ENCODE results near the gene WDFY3. TPM values are rescaled to one million over a fixed set of nuclear protein-coding genes. Genes with fewer than 3 reads are reported as not detected.
"Not testable (repeated sequence)": the region's sequence is repeated elsewhere in the genome, so short reads cannot be mapped to it uniquely, and the experiment has no call there.

WDFY3 gene
- total RNA-seq, 1 donor: 12.9 TPM

- not testable (repeated sequence) for DNase-seq (ENCODE audit: low read depth in 2 of 3, low spot score in 2 of 3)
Measured at GRCh38 chr4:84806541-84806940, 159.9 kb downstream of the WDFY3 start.

DNA sequence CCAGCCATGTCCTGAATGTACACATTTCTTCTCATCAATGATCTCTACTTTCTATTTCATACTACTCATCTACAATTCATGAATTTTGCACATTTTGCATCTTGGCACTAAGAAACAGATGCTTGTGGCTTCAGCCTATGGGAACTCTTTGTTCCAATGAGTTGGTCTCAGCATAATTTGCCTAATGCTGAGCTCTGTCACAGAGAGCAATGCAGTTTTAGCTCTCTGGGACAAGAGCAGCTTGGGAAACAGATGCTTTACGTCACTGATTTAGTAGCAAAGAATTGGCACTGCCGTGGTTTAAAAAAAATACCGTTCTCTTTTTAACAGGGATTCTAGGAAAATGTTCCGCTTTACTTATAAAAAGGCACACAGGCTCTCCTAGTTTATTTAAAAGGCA, 162.4 kb downstream of the WDFY3 start:
- DNase-seq (ENCODE audit: low read depth in 2 of 3, low spot score in 2 of 3): no peak

GRCh38 chr4:84803720-84804119, 162.8 kb downstream of the WDFY3 start:
- DNase-seq (ENCODE audit: low read depth in 2 of 3, low spot score in 2 of 3): no peak

GRCh38 chr4:84803116-84803515, 163.4 kb downstream of the WDFY3 start:
- no peak for DNase-seq (ENCODE audit: low read depth in 2 of 3, low spot score in 2 of 3)

- no peak for DNase-seq (ENCODE audit: low read depth in 2 of 3, low spot score in 2 of 3)
Measured at GRCh38 chr4:84800256-84800655, 166.2 kb downstream of the WDFY3 start.

DNA sequence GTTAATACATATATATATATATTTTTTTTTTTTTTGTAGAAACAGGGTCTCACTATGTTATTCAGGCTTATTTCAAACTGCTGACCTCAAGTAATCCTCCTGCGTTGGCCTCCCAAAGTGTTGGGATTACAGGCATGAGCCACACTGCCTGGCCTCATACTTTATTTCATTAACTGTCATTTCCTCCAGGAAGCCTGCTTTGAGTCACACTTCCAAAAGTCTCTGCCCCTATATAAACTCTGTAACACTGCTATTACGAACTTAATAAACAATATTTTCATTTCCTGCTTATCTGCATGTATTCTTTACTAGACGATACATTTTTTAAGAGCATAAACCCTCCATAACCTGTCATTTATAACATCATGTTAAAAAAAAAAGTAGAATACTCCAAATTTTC, 167.2 kb downstream of the WDFY3 start:
- DNase-seq (ENCODE audit: low read depth in 2 of 3, low spot score in 2 of 3): no peak

DNA sequence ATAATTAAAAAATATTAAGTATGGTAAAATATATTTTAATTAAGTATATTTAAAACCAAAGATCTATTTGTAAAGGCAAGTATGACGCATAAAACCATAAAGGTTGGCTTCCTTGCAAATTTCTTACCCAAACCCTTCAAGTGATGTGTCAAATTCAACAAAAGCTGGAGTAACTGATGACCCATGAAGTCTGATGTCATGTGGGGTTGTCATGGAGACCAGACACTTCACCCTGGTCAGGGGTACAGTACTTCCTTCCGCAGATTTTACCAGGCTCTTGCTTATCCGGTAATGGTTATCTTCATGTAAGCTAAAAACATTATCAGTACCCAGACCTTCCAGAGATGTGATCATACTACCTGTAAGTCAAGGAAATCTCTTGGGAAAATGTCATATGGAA, 170.1 kb downstream of the WDFY3 start:
- no peak for DNase-seq (ENCODE audit: low read depth in 2 of 3, low spot score in 2 of 3)

GRCh38 chr4:84792366-84793301, 173.9 kb downstream of the WDFY3 start:
- DNase-seq (ENCODE audit: low read depth in 2 of 3, low spot score in 2 of 3): no peak

DNA sequence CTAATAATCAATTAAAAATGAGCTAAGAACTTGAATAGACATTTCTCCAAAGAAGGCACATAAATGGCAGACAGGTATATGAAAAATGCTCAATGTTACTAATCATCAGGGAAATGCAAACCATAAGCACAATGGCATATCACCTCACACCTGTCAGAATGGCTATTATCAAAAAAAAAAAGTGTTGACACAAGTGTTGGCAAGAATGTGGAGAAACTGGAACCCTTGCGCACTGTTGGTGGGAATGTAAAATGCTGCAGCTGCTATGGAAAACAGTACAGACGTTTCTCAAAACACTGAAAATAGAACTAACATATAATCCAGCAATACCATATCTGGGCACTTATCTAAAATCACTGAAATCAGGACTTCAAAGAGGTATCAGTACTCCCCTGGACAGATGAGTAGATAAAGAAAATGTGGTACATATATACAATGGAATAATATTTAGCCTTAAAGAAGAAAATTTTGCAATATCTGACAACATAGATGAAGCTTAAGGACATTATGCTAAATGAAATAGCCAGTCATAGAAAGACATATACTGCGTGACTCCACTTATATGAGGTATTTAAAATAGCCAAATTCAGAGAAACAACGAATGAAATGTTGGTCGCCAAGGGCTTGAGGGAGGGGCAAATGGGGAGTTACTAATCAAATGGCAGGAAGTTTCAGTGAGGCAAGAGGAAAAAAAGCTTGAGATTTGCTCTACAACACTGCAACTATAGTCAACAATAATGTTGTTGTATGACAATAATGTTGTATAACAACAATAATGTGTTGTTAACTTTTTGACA, 175.5 kb downstream of the WDFY3 start:
- no peak for DNase-seq (ENCODE audit: low read depth in 2 of 3, low spot score in 2 of 3)

- DNase-seq (ENCODE audit: low read depth in 2 of 3, low spot score in 2 of 3): no peak
Measured at GRCh38 chr4:84786478-84786877, 180.0 kb downstream of the WDFY3 start.

DNA sequence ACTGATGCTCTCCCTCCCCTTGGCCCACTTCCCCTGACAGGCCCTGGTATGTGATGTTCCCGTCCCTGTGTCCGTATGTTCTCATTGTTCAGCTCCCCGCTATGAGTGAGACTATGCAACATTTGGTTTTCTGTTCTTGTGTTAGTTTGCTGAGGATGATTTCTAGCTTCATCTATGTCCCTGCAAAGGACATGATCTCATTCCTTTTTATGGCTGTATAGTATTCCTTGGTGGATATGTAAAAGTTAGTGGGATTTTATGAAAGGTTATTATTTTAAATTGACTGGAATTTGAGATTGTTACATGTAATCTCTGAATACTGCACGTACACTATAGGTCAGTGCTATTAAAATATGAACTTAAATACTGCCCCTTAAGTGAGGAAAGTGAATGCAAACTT, 184.0 kb downstream of the WDFY3 start:
- no peak for DNase-seq (ENCODE audit: low read depth in 2 of 3, low spot score in 2 of 3)

- no peak for DNase-seq (ENCODE audit: low read depth in 2 of 3, low spot score in 2 of 3)
Measured at GRCh38 chr4:84780719-84781118, 185.8 kb downstream of the WDFY3 start.

DNA sequence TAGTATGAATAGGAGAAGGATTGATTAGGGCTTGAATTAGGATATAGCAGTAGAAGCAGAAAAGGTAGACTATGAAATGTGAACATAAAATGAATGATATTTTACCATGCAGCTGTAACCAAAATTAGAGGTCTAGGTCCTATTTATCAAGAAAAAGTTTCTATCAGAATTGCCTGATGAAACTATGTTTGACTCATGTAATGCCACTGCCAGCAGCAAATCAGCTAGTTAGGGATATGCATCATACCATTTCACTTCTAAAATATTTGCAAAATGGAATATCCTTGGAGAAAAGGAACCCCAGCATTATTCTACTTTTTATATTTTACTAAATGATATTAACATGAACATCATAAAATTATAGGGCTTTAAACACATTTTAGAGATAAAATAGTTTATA, 188.4 kb downstream of the WDFY3 start:
- DNase-seq (ENCODE audit: low read depth in 2 of 3, low spot score in 2 of 3): no peak

GRCh38 chr4:84767168-84767567, 199.3 kb downstream of the WDFY3 start:
- no peak for DNase-seq (ENCODE audit: low read depth in 2 of 3, low spot score in 2 of 3)

GRCh38 chr4:84753321-84753972, 213.0 kb downstream of the WDFY3 start:
- DNase-seq (ENCODE audit: low read depth in 2 of 3, low spot score in 2 of 3): peak in 2 of 3 donors; percentile 19 to 47

GRCh38 chr4:84751707-84752106, 214.8 kb downstream of the WDFY3 start:
- DNase-seq (ENCODE audit: low read depth in 2 of 3, low spot score in 2 of 3): no peak

DNA sequence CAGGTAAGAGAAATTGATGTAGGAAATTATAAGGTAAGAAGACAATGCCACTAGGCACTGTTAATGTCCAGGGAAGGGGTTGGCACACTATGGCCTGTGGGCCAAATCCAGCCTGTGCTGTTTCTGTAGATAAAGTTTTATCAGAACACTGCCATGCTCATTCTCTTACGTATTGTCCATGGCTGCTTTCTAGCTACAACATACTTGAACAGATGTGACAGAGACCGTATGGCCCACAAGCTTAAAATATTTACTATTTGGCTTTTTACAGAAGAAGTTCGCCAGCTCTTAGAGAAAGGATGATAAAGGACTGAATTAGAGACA, 215.6 kb downstream of the WDFY3 start:
- DNase-seq (ENCODE audit: low read depth in 2 of 3, low spot score in 2 of 3): no peak

- peak in 2 of 3 donors; percentile 24 to 43 for DNase-seq (ENCODE audit: low read depth in 2 of 3, low spot score in 2 of 3)
Measured at GRCh38 chr4:84750260-84750959, 216.1 kb downstream of the WDFY3 start.

- DNase-seq (ENCODE audit: low read depth in 2 of 3, low spot score in 2 of 3): no peak
Measured at GRCh38 chr4:84740057-84740456, 226.4 kb downstream of the WDFY3 start.

DNA sequence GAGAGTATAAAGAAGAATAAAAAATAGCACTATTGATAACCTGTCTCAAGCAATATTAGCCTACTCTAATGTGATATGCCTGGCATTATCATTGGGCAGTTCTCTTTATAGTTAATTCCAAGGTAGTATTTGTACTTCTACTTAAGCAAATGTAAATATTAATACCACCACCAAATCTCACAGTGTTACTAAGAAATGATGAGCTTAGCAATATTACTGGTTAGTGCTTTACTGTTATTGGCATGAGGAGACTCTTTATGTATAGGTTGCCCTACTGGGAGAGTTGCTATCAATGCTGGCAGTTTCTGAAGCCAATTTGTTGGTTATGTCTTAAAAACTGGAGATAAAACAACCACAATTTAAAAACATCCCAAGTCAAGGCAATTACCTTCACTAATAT, 227.9 kb downstream of the WDFY3 start:
- no peak for DNase-seq (ENCODE audit: low read depth in 2 of 3, low spot score in 2 of 3)

DNA sequence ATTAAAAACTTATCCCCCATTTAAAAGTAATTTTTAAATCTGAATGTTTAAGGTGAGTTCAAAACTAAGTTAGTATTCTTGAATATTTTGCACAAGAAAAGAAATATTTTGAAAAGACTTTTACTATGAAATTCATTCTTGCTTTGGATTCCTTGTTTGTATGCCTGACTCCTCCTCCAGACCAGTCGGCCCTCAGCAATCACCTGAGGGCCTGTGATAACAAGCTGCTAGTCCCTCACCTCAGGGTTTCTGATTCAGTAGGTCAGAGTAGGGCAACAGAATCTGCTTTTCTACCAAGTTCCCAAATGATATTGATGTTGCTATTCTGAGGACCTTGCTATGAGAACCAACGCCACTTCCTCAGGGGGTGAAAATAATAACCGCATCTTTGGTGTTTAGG, 228.8 kb downstream of the WDFY3 start:
- no peak for DNase-seq (ENCODE audit: low read depth in 2 of 3, low spot score in 2 of 3)

All from hematopoietic multipotent progenitor cell (in vitro differentiated cells).